CD8-positive, alpha-beta memory T cell (primary cell): ENCODE results near the gene TMEM106B. TPM values are rescaled to one million over a fixed set of nuclear protein-coding genes. Genes with fewer than 3 reads are reported as not detected.

Experiments
- CTCF ChIA-PET: fragments of 350-600 bp; sonication (Branson Sonifier 250); formaldehyde crosslinking; loops from one replicate; lab custom pipeline; 2021; ENCODE audit warnings: antibody characterized with exemption; lab: Charles Lee
- POLR2A ChIA-PET: fragments of 350-600 bp; sonication (Branson Sonifier 250); formaldehyde crosslinking; loops from one replicate; lab custom pipeline; 2021; ENCODE audit warnings: antibody characterized with exemption; lab: Charles Lee
- DNase-seq, 5 donors: peaks; one replicate each; pipeline versions ENCODE4 v3.0.0 to v3.0.0-alpha.2; 2020 to 2022; ENCODE audit warnings: mixed read lengths in 1 of 5
- H3K27ac ChIP-seq: one replicate; pipeline ENCODE4 v1.7.0; 2013; ENCODE audit warnings: low read depth, mild to moderate bottlenecking, low read length, moderate library complexity
- H3K27me3 ChIP-seq: 2 replicates; pipeline ENCODE4 v1.7.0; 2013; ENCODE audit warnings: low read length, mild to moderate bottlenecking; ENCODE audit not compliant: insufficient read depth, poor library complexity, severe bottlenecking
- H3K36me3 ChIP-seq: 2 replicates; pipeline ENCODE4 v1.7.0; 2013; ENCODE audit warnings: mild to moderate bottlenecking, low read length, moderate library complexity; ENCODE audit not compliant: insufficient read depth
- H3K4me1 ChIP-seq: 2 replicates; pipeline ENCODE4 v1.7.0; 2013; ENCODE audit warnings: mild to moderate bottlenecking, low read length, moderate library complexity; ENCODE audit not compliant: insufficient read depth
- H3K4me3 ChIP-seq: 2 replicates; pipeline ENCODE4 v1.7.0; 2013; ENCODE audit warnings: mild to moderate bottlenecking, low read length
- H3K9me3 ChIP-seq: 2 replicates; pipeline ENCODE4 v1.7.0; 2013; ENCODE audit warnings: mild to moderate bottlenecking, low read length
- H3K27ac Mint-ChIP-seq, 8 donors: one replicate each; pipeline ENCODE4 v1.8.0; 2020 to 2021; ENCODE audit warnings: mixed read lengths in 8 of 8, mild to moderate bottlenecking in 6 of 8, inconsistent platforms in 3 of 8, moderate library complexity in 3 of 8
- H3K27me3 Mint-ChIP-seq, 2 donors: one replicate each; pipeline ENCODE4 v1.8.0; 2020 to 2021; ENCODE audit warnings: mixed read lengths in 2 of 2, mild to moderate bottlenecking in 1 of 2, moderate library complexity in 1 of 2
- H3K36me3 Mint-ChIP-seq, 3 donors: one replicate each; pipeline ENCODE4 v1.8.0; 2020 to 2021; ENCODE audit warnings: mixed read lengths in 3 of 3, inconsistent platforms in 1 of 3, mild to moderate bottlenecking in 1 of 3
- H3K4me1 Mint-ChIP-seq, 3 donors: one replicate each; pipeline ENCODE4 v1.8.0; 2020 to 2021; ENCODE audit warnings: mixed read lengths in 3 of 3, inconsistent platforms in 1 of 3, mild to moderate bottlenecking in 1 of 3
- H3K4me3 Mint-ChIP-seq, 7 donors: one replicate each; pipeline ENCODE4 v1.8.0; 2020 to 2021; ENCODE audit warnings: mixed read lengths in 7 of 7, mild to moderate bottlenecking in 6 of 7, moderate library complexity in 4 of 7, inconsistent platforms in 2 of 7
- H3K9me3 Mint-ChIP-seq, 5 donors: one replicate each; pipeline ENCODE4 v1.8.0; 2020 to 2022; ENCODE audit warnings: mixed read lengths in 5 of 5, mild to moderate bottlenecking in 3 of 5, moderate library complexity in 2 of 5, inconsistent platforms in 1 of 5
- polyA plus RNA-seq: library from polyadenylated mRNA; unstranded; fragments of 300-500 nt; fragmentation: Illumina TruSeq; gene quantifications from one replicate; pipeline ENCODE4 v1.2.3, GENCODE V29; 2021
- total RNA-seq, 2 experiments: library from RNA; stranded (reverse); gene quantifications; one replicate each; pipeline ENCODE4 v1.2.3, GENCODE V29; 2021

The TMEM106B gene
- total and polyA plus RNA-seq, 3 experiments from 2014 or later = 26.8 to 32.7 (median 27.3) TPM

GRCh38 chr7:12281038-12281437, 69.9 kb downstream of the TMEM106B start:
- POLR2A ChIA-PET = no interaction called here
- DNase-seq = no peak
- H3K27ac Mint-ChIP-seq = no peak overlapping the region

GRCh38 chr7:12287901-12288300, 76.8 kb downstream of the TMEM106B start:
- no peak overlapping the region for H3K27ac ChIP-seq
- H3K4me1 ChIP-seq = no peaks in the 10 kb centered on the region
- Mint-ChIP-seq H3K4me3 (no peak overlapping the region), H3K4me1 (no peaks in the 10 kb centered on the region), H3K27me3 (peaks cover 7 to 20% of the 10 kb centered on the region in 2 donors), H3K36me3 (peaks cover 0 to 2% (median 0%) of the 10 kb centered on the region in 3 donors), H3K27ac (no peak overlapping the region), H3K9me3 (peaks cover 0 to 7% (median 0%) of the 10 kb centered on the region in 5 donors)
- ChIA-PET CTCF (no interaction called here), POLR2A (no interaction called here)
- no peaks in the 10 kb centered on the region for H3K27me3 ChIP-seq
- no peak overlapping the region for H3K4me3 ChIP-seq
- no peak for DNase-seq
- no peaks in the 10 kb centered on the region for H3K36me3 ChIP-seq
- peaks cover 4% of the 10 kb centered on the region for H3K9me3 ChIP-seq

More at GRCh38 chr7:12281038-12281437, 69.9 kb downstream of the TMEM106B start:
- H3K9me3 ChIP-seq = no peaks in the 10 kb centered on the region
- H3K27me3 ChIP-seq = peaks cover 5% of the 10 kb centered on the region
- H3K4me1 ChIP-seq = no peaks in the 10 kb centered on the region
- CTCF ChIA-PET = no interaction called here
- Mint-ChIP-seq H3K36me3 (peaks cover 0 to 17% (median 0%) of the 10 kb centered on the region in 3 donors), H3K4me3 (no peak overlapping the region), H3K9me3 (peaks cover 0 to 14% (median 12%) of the 10 kb centered on the region in 5 donors), H3K27me3 (peaks cover 14 to 39% of the 10 kb centered on the region in 2 donors), H3K4me1 (no peaks in the 10 kb centered on the region)
- no peak overlapping the region for H3K27ac ChIP-seq
- no peaks in the 10 kb centered on the region for H3K36me3 ChIP-seq
- no peak overlapping the region for H3K4me3 ChIP-seq

- H3K4me3 Mint-ChIP-seq = no peak overlapping the region
- no peak for DNase-seq
- no peaks in the 10 kb centered on the region for H3K4me1 ChIP-seq
- no peak overlapping the region for H3K27ac Mint-ChIP-seq
- H3K4me1 Mint-ChIP-seq = no peaks in the 10 kb centered on the region
- H3K36me3 ChIP-seq = no peaks in the 10 kb centered on the region
- H3K9me3 ChIP-seq = peaks cover 4% of the 10 kb centered on the region
- H3K27me3 Mint-ChIP-seq = peaks cover 1% of the 10 kb centered on the region in 2 donors
- H3K4me3 ChIP-seq = no peak overlapping the region
- CTCF ChIA-PET = no interaction called here
- H3K9me3 Mint-ChIP-seq = peaks cover 0 to 7% (median 0%) of the 10 kb centered on the region in 5 donors
- POLR2A ChIA-PET = no interaction called here
- H3K27me3 ChIP-seq = no peaks in the 10 kb centered on the region
- H3K36me3 Mint-ChIP-seq = peaks cover 0 to 2% (median 0%) of the 10 kb centered on the region in 3 donors
- no peak overlapping the region for H3K27ac ChIP-seq
Measured at GRCh38 chr7:12289996-12290395, 78.9 kb downstream of the TMEM106B start.

- Histone ChIP-seq H3K4me3 (no peak overlapping the region), H3K4me1 (no peaks in the 10 kb centered on the region), H3K9me3 (peaks cover 4% of the 10 kb centered on the region), H3K27me3 (no peaks in the 10 kb centered on the region), H3K27ac (no peak overlapping the region), H3K36me3 (no peaks in the 10 kb centered on the region)
- H3K9me3 Mint-ChIP-seq = peaks cover 0 to 7% (median 0%) of the 10 kb centered on the region in 5 donors
- no peak overlapping the region for H3K4me3 Mint-ChIP-seq
- ChIA-PET POLR2A (no interaction called here), CTCF (interaction anchor here (1.4 kb wide), 1 partner anchor 178 kb away, joined by 9 read pairs; no protein-coding TSS in a partner anchor)
- no peak for DNase-seq
- peaks cover 0 to 2% (median 0%) of the 10 kb centered on the region in 3 donors for H3K36me3 Mint-ChIP-seq
- H3K27ac Mint-ChIP-seq = no peak overlapping the region
- no peaks in the 10 kb centered on the region for H3K4me1 Mint-ChIP-seq
- peaks cover 1 to 7% of the 10 kb centered on the region in 2 donors for H3K27me3 Mint-ChIP-seq
Measured at GRCh38 chr7:12290761-12291160, 79.7 kb downstream of the TMEM106B start.

GRCh38 chr7:12291870-12292269, 80.8 kb downstream of the TMEM106B start:
- no peak overlapping the region for H3K27ac Mint-ChIP-seq
- POLR2A ChIA-PET = no interaction called here

More at GRCh38 chr7:12291870-12292269, 80.8 kb downstream of the TMEM106B start:
- Histone ChIP-seq H3K9me3 (peaks cover 4% of the 10 kb centered on the region), H3K4me3 (no peak overlapping the region), H3K27me3 (no peaks in the 10 kb centered on the region), H3K36me3 (no peaks in the 10 kb centered on the region), H3K4me1 (no peaks in the 10 kb centered on the region), H3K27ac (no peak overlapping the region)
- H3K27me3 Mint-ChIP-seq = peaks cover 1 to 7% of the 10 kb centered on the region in 2 donors
- CTCF ChIA-PET = interaction anchor here (1.2 to 1.4 kb wide), 2 partner anchors 10 to 180 kb away, joined by 3 to 9 read pairs; no protein-coding TSS in a partner anchor
- no peak for DNase-seq
- no peak overlapping the region for H3K4me3 Mint-ChIP-seq
- H3K9me3 Mint-ChIP-seq = peaks cover 0 to 7% (median 0%) of the 10 kb centered on the region in 5 donors
- H3K4me1 Mint-ChIP-seq = no peaks in the 10 kb centered on the region
- peaks cover 0 to 2% (median 0%) of the 10 kb centered on the region in 3 donors for H3K36me3 Mint-ChIP-seq

Other genes with a start within 250 kb of the TMEM106B start
- under 1 TPM; 0.55 to 0.71 TPM for gene VWDE, start 192.6 kb downstream of the TMEM106B start, total RNA-seq
- gene VWDE, start 192.6 kb downstream of the TMEM106B start, polyA plus RNA-seq = 0.25 TPM